ENCODE data around the gene ATXN7L1. TPM values are rescaled to one million over a fixed set of nuclear protein-coding genes. Genes with fewer than 3 reads are reported as not detected.

Gene ATXN7L1
- 10 to 100 TPM in 3 of 4 donors, 1 to 10 TPM in 1; 8.4 to 13.7 (median 11.8) TPM for polyA plus RNA-seq (ENCODE audit: insufficient read length in 4 of 4)

- peak; percentile 82 to 95 (median 90) for DNase-seq (ENCODE audit: low read depth in 4 of 4, low spot score in 2 of 4)
Measured at GRCh38 chr7:105876091-105876963, at the start of gene ATXN7L1. Gene ATXN7L1, minus strand, starts transcription at chr7:105876599. Its CDS starts 41 bp downstream, at chr7:105876558.

GRCh38 chr7:105926131-105926530 lies 49.7 kb upstream of the ATXN7L1 start:
- DNase-seq (ENCODE audit: low read depth in 4 of 4, low spot score in 2 of 4), result no peak

GRCh38 chr7:105924945-105925344 lies 48.5 kb upstream of the ATXN7L1 start:
- no peak for DNase-seq (ENCODE audit: low read depth in 4 of 4, low spot score in 2 of 4)

- no peak for DNase-seq (ENCODE audit: low read depth in 4 of 4, low spot score in 2 of 4)
Measured at GRCh38 chr7:105920766-105921165, 44.4 kb upstream of the ATXN7L1 start.

- no peak for DNase-seq (ENCODE audit: low read depth in 4 of 4, low spot score in 2 of 4)
Measured at GRCh38 chr7:105917659-105918058, 41.3 kb upstream of the ATXN7L1 start.

- DNase-seq (ENCODE audit: low read depth in 4 of 4, low spot score in 2 of 4), result no peak
Measured at GRCh38 chr7:105916603-105917002, 40.2 kb upstream of the ATXN7L1 start.

- no peak for DNase-seq (ENCODE audit: low read depth in 4 of 4, low spot score in 2 of 4)
Measured at GRCh38 chr7:105913947-105914346, 37.5 kb upstream of the ATXN7L1 start.

GRCh38 chr7:105911961-105912575 lies 35.7 kb upstream of the ATXN7L1 start:
- DNase-seq (ENCODE audit: low read depth in 4 of 4, low spot score in 2 of 4), result no peak

- no peak for DNase-seq (ENCODE audit: low read depth in 4 of 4, low spot score in 2 of 4)
Measured at GRCh38 chr7:105910172-105910571, 33.8 kb upstream of the ATXN7L1 start.

GRCh38 chr7:105909742-105910141 lies 33.3 kb upstream of the ATXN7L1 start:
- no peak for DNase-seq (ENCODE audit: low read depth in 4 of 4, low spot score in 2 of 4)

- no peak for DNase-seq (ENCODE audit: low read depth in 4 of 4, low spot score in 2 of 4)
Measured at GRCh38 chr7:105907129-105907846, 30.9 kb upstream of the ATXN7L1 start.

GRCh38 chr7:105906695-105907094 lies 30.3 kb upstream of the ATXN7L1 start:
- DNase-seq (ENCODE audit: low read depth in 4 of 4, low spot score in 2 of 4), result no peak

GRCh38 chr7:105905910-105906568 lies 29.6 kb upstream of the ATXN7L1 start:
- DNase-seq (ENCODE audit: low read depth in 4 of 4, low spot score in 2 of 4), result no peak

GRCh38 chr7:105905209-105905909 lies 29.0 kb upstream of the ATXN7L1 start:
- no peak for DNase-seq (ENCODE audit: low read depth in 4 of 4, low spot score in 2 of 4)

GRCh38 chr7:105904064-105904463 lies 27.7 kb upstream of the ATXN7L1 start:
- no peak for DNase-seq (ENCODE audit: low read depth in 4 of 4, low spot score in 2 of 4)

- DNase-seq (ENCODE audit: low read depth in 4 of 4, low spot score in 2 of 4), result no peak
Measured at GRCh38 chr7:105902325-105902911, 26.0 kb upstream of the ATXN7L1 start.

- DNase-seq (ENCODE audit: low read depth in 4 of 4, low spot score in 2 of 4), result no peak
Measured at GRCh38 chr7:105897999-105898398, 21.6 kb upstream of the ATXN7L1 start.

GRCh38 chr7:105896407-105896911 lies 20.1 kb upstream of the ATXN7L1 start:
- no peak for DNase-seq (ENCODE audit: low read depth in 4 of 4, low spot score in 2 of 4)

GRCh38 chr7:105894131-105894530 lies 17.7 kb upstream of the ATXN7L1 start:
- no peak for DNase-seq (ENCODE audit: low read depth in 4 of 4, low spot score in 2 of 4)

All from left renal cortex interstitium (tissue), 4 donors.